Glomerular endothelial cell (primary cell): ENCODE results near the gene AHCYL1. TPM values are rescaled to one million over a fixed set of nuclear protein-coding genes. Genes with fewer than 3 reads are reported as not detected.
A peak's percentile ranks its signal among the peaks of the same experiment; 100 is the strongest.
"Not testable (repeated sequence)": the region's sequence is repeated elsewhere in the genome, so short reads cannot be mapped to it uniquely, and the experiment has no call there.

Experiments
- DNase-seq: peaks from one replicate; pipeline ENCODE4 v3.0.0-alpha.2; 2011; ENCODE audit warnings: low read depth, low spot score; ENCODE audit errors: extremely low read depth
- total RNA-seq: library from RNA; depleted of rRNA; stranded (reverse); fragments of >200 nt; gene quantifications from 2 replicates; pipeline ENCODE4 v1.2.3, GENCODE V29; 2015

The AHCYL1 gene
- total RNA-seq, 1 donor from 2014 or later: 51.6 TPM

- no peak for DNase-seq
Measured at GRCh38 chr1:109996476-109996875, 11.9 kb downstream of the AHCYL1 start.

GRCh38 chr1:109997204-109997866 lies 12.8 kb downstream of the AHCYL1 start:
- no peak for DNase-seq

- no peak for DNase-seq
Measured at GRCh38 chr1:109997867-109998229, 13.3 kb downstream of the AHCYL1 start.

- DNase-seq: no peak
Measured at GRCh38 chr1:110002695-110003094, 18.1 kb downstream of the AHCYL1 start.

- DNase-seq: peak; percentile 77
Measured at GRCh38 chr1:110003747-110004428, 19.3 kb downstream of the AHCYL1 start.

- DNase-seq: no peak
Measured at GRCh38 chr1:110004583-110004982, 20.0 kb downstream of the AHCYL1 start.

- no peak for DNase-seq
Measured at GRCh38 chr1:110005971-110006370, 21.4 kb downstream of the AHCYL1 start.

GRCh38 chr1:110006516-110006915 lies 22.0 kb downstream of the AHCYL1 start:
- DNase-seq: no peak

- DNase-seq: no peak
Measured at GRCh38 chr1:110007046-110007830, 22.7 kb downstream of the AHCYL1 start.

GRCh38 chr1:110008971-110009565 lies 24.5 kb downstream of the AHCYL1 start:
- no peak for DNase-seq

GRCh38 chr1:110011527-110012041 lies 27.0 kb downstream of the AHCYL1 start:
- DNase-seq: no peak

- no peak for DNase-seq
Measured at GRCh38 chr1:110012100-110012780, 27.7 kb downstream of the AHCYL1 start.

GRCh38 chr1:110017792-110018191 lies 33.2 kb downstream of the AHCYL1 start:
- DNase-seq: no peak

- no peak for DNase-seq
Measured at GRCh38 chr1:110018396-110018795, 33.8 kb downstream of the AHCYL1 start.

GRCh38 chr1:110019770-110020169 lies 35.2 kb downstream of the AHCYL1 start:
- no peak for DNase-seq

GRCh38 chr1:110021285-110021684 lies 36.7 kb downstream of the AHCYL1 start:
- no peak for DNase-seq

GRCh38 chr1:110024613-110025012 lies 40.0 kb downstream of the AHCYL1 start:
- DNase-seq: no peak

- DNase-seq: not testable (repeated sequence)
Measured at GRCh38 chr1:110030687-110031086, 46.1 kb downstream of the AHCYL1 start.

GRCh38 chr1:110032327-110032726 lies 47.8 kb downstream of the AHCYL1 start:
- no peak for DNase-seq

GRCh38 chr1:110033421-110033820 lies 48.9 kb downstream of the AHCYL1 start:
- DNase-seq: no peak

GRCh38 chr1:110034040-110034450 lies 49.5 kb downstream of the AHCYL1 start:
- DNase-seq: no peak
